Measurements from ENCODE around the gene B9D2. TPM values are rescaled to one million over a fixed set of nuclear protein-coding genes. Genes with fewer than 3 reads are reported as not detected.

Gene B9D2
- total and polyA plus RNA-seq, 2 experiments from 2014 or later, result 6.0 to 9.6 TPM

GRCh38 chr19:41407271-41407670, 43.3 kb upstream of the B9D2 start:
- DNase-seq (ENCODE audit: low spot score), result no peak
- Histone ChIP-seq H3K79me2 (no peaks in the 10 kb centered on the region), H3K27ac (peak overlapping the region; percentile 31), H3K4me3 (no peak overlapping the region), H4K20me1 (ENCODE audit: insufficient read depth, poor library complexity, severe bottlenecking) (no peaks in the 10 kb centered on the region), H3K4me1 (ENCODE audit: insufficient read depth) (peaks cover 12% of the 10 kb centered on the region), H3K4me2 (no peak overlapping the region), H2AFZ (no peak overlapping the region), H3K27me3 (no peaks in the 10 kb centered on the region), H3K9me2 (replicated peaks; ENCODE audit: insufficient read depth) (no peaks in the 10 kb centered on the region), H3K9me3 (ENCODE audit: low read depth) (no peaks in the 10 kb centered on the region), H3K36me3 (replicated peaks; ENCODE audit: insufficient read depth, low read depth) (no peaks in the 10 kb centered on the region)
- no peak for TF ChIP-seq EZH2phosphoT487 (IDR thresholded peaks at IDR 0.05; ENCODE audit: low read depth, severe bottlenecking, unreplicated experiment)
- no peak for TF ChIP-seq EZH2 (IDR thresholded peaks at IDR 0.05; ENCODE audit: borderline replicate concordance)
- TF ChIP-seq CTCF (IDR thresholded peaks at IDR 0.05; ENCODE audit: poor library complexity), result no peak
- 44% methylated on average over 4 of the region's 4 CpGs for WGBS (ENCODE audit: low lambda C conversion rate, missing lambda C conversion rate)

DNA sequence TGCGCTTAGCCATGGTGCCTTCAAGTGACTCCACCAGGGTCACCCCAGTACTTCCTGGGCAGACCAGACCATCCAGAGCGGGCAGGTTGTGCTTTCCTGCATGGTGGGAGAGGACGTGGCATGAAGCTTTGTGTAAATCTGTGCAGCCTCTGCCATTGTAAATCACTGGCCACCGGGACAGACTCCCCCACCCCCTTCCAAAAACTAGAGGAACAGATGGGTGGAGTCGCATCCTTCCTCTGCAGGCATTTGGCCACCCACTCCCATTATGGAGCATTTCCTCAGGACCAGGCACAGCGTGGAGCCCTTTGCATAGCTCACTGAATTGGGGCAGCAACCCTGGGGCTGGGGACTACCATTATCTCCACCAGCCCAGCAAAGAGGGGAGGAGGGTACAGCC, 41.8 kb upstream of the B9D2 start:
- H3K27ac ChIP-seq, result no peak overlapping the region
- peaks cover 12% of the 10 kb centered on the region for H3K4me1 ChIP-seq (ENCODE audit: insufficient read depth)
- WGBS (ENCODE audit: low lambda C conversion rate, missing lambda C conversion rate), result 93% methylated on average over 6 of the region's 6 CpGs

GRCh38 chr19:41403181-41403970, 39.4 kb upstream of the B9D2 start:
- H3K27ac ChIP-seq, result no peak overlapping the region
- WGBS (ENCODE audit: low lambda C conversion rate, missing lambda C conversion rate), result 93% methylated on average over 12 of the region's 12 CpGs
- no peaks in the 10 kb centered on the region for H4K20me1 ChIP-seq (ENCODE audit: insufficient read depth, poor library complexity, severe bottlenecking)
- TF ChIP-seq EZH2phosphoT487 (IDR thresholded peaks at IDR 0.05; ENCODE audit: low read depth, severe bottlenecking, unreplicated experiment) (no peak), EZH2 (IDR thresholded peaks at IDR 0.05; ENCODE audit: borderline replicate concordance) (no peak), CTCF (IDR thresholded peaks at IDR 0.05; ENCODE audit: poor library complexity) (no peak)
- no peak for DNase-seq (ENCODE audit: low spot score)
- H3K36me3 ChIP-seq (replicated peaks; ENCODE audit: insufficient read depth, low read depth), result no peaks in the 10 kb centered on the region
- H3K27me3 ChIP-seq, result no peaks in the 10 kb centered on the region
- peaks cover 18% of the 10 kb centered on the region for H3K79me2 ChIP-seq
- no peaks in the 10 kb centered on the region for H3K9me2 ChIP-seq (replicated peaks; ENCODE audit: insufficient read depth)
- H2AFZ ChIP-seq, result no peak overlapping the region
- H3K9me3 ChIP-seq (ENCODE audit: low read depth), result no peaks in the 10 kb centered on the region
- H3K4me2 ChIP-seq, result no peak overlapping the region
- H3K4me3 ChIP-seq, result no peak overlapping the region
- no peaks in the 10 kb centered on the region for H3K4me1 ChIP-seq (ENCODE audit: insufficient read depth)

More for the DNA sequence above, 41.8 kb upstream of the B9D2 start:
- no peak for DNase-seq (ENCODE audit: low spot score)
- no peaks in the 10 kb centered on the region for H4K20me1 ChIP-seq (ENCODE audit: insufficient read depth, poor library complexity, severe bottlenecking)
- no peaks in the 10 kb centered on the region for H3K9me3 ChIP-seq (ENCODE audit: low read depth)
- H3K27me3 ChIP-seq, result no peaks in the 10 kb centered on the region
- no peaks in the 10 kb centered on the region for H3K9me2 ChIP-seq (replicated peaks; ENCODE audit: insufficient read depth)
- no peak overlapping the region for H3K4me3 ChIP-seq
- no peaks in the 10 kb centered on the region for H3K79me2 ChIP-seq
- H3K4me2 ChIP-seq, result no peak overlapping the region
- no peak for TF ChIP-seq EZH2 (IDR thresholded peaks at IDR 0.05; ENCODE audit: borderline replicate concordance)
- no peak for TF ChIP-seq EZH2phosphoT487 (IDR thresholded peaks at IDR 0.05; ENCODE audit: low read depth, severe bottlenecking, unreplicated experiment)
- TF ChIP-seq CTCF (IDR thresholded peaks at IDR 0.05; ENCODE audit: poor library complexity), result no peak
- H2AFZ ChIP-seq, result no peak overlapping the region
- no peaks in the 10 kb centered on the region for H3K36me3 ChIP-seq (replicated peaks; ENCODE audit: insufficient read depth, low read depth)

All from hepatocyte (in vitro differentiated cells).